ENCODE results near the gene SEC22B.
"Not testable (repeated sequence)": the region's sequence is repeated elsewhere in the genome, so short reads cannot be mapped to it uniquely, and the experiment has no call there.

- TF ChIP-seq CTCF (IDR thresholded peaks at IDR 0.05 in 4 of 5, conservative IDR thresholded peaks at IDR 0.05 in 1 of 5); POLR2A (IDR thresholded peaks at IDR 0.05): not testable (repeated sequence)
These were observed 72.6 kb downstream of the SEC22B start for GRCh38 chr1:120103768-120104167.
